ENCODE results near the gene MTAP. TPM values are rescaled to one million over a fixed set of nuclear protein-coding genes. Genes with fewer than 3 reads are reported as not detected.

Gene MTAP
- polyA plus RNA-seq, 1 donor (not counting 4 experiments of a cell fraction or from before 2014, with no cell fraction given): 48.7 TPM

DNA sequence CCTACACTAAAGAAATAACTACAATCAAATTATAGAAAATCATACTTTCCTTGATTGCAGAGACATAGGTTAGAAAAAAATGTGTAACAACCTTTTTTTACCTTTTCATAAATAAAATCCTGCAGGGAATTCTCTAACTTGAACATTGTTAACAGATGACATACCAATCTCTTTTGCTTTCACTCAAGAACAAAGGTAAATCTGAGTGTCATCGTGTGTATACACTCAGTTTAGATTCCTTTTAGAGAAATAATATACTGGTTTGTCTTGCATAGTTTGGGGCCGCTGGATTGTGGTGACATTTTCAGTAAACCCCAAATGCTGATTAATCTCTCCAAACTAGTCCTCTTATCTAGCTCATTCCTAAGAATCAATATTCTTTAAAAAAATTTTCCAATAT is 20.8 kb upstream of the MTAP start:
- H2AFZ ChIP-seq (ENCODE audit: control insufficient read depth, low read length): no peak overlapping the region
- no peak overlapping the region for H3K4me3 ChIP-seq (ENCODE audit: control insufficient read depth in 2 of 3, extremely low read depth in 1 of 3, insufficient read depth in 2 of 3, low read depth in 1 of 3, low read length in 3 of 3)
- no peak overlapping the region for H3K27ac ChIP-seq (ENCODE audit: control insufficient read depth, insufficient read depth, low read length)
- no peaks in the 10 kb centered on the region for H3K36me3 ChIP-seq (ENCODE audit: control insufficient read depth in 2 of 2, extremely low read depth in 1 of 2, insufficient read depth in 2 of 2, low read length in 2 of 2)
- dilution Hi-C loops (cut with MboI; ENCODE audit: extremely low pct_ligation_motif_present, low sequenced_read_pairs): loop anchor here (25.0 kb wide), 1 partner anchor 219 kb away; no protein-coding TSS in a partner anchor
- DNase-seq (ENCODE audit: low read depth, low spot score) (no peak), FAIRE-seq (no peak)
- H3K4me2 ChIP-seq (ENCODE audit: control insufficient read depth, extremely low read depth, insufficient read depth, low read depth, low read length): peak overlapping the region; percentile 43
- no peak overlapping the region for H3K9ac ChIP-seq (ENCODE audit: control insufficient read depth, extremely low read depth, insufficient read depth, low read length)
- no peaks in the 10 kb centered on the region for H3K9me3 ChIP-seq (ENCODE audit: control insufficient read depth, low read depth, low read length)
- no peaks in the 10 kb centered on the region for H3K9me1 ChIP-seq (ENCODE audit: control insufficient read depth, extremely low read depth, insufficient read depth, low read length)
- TF ChIP-seq EZH2 (IDR thresholded peaks at IDR 0.05; ENCODE audit: low read length): no peak
- TF ChIP-seq, protein P1, sequence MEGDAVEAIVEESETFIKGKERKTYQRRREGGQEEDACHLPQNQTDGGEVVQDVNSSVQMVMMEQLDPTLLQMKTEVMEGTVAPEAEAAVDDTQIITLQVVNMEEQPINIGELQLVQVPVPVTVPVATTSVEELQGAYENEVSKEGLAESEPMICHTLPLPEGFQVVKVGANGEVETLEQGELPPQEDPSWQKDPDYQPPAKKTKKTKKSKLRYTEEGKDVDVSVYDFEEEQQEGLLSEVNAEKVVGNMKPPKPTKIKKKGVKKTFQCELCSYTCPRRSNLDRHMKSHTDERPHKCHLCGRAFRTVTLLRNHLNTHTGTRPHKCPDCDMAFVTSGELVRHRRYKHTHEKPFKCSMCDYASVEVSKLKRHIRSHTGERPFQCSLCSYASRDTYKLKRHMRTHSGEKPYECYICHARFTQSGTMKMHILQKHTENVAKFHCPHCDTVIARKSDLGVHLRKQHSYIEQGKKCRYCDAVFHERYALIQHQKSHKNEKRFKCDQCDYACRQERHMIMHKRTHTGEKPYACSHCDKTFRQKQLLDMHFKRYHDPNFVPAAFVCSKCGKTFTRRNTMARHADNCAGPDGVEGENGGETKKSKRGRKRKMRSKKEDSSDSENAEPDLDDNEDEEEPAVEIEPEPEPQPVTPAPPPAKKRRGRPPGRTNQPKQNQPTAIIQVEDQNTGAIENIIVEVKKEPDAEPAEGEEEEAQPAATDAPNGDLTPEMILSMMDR (optimal IDR thresholded peaks at IDR 0.05 in 1 of 3, IDR thresholded peaks at IDR 0.05 in 1 of 3, conservative IDR thresholded peaks at IDR 0.05 in 1 of 3; ENCODE audit: extremely low read depth in 1 of 3, insufficient read depth in 2 of 3, low read length in 3 of 3): no peak
- no peaks in the 10 kb centered on the region for H3K27me3 ChIP-seq (ENCODE audit: control insufficient read depth, extremely low read depth, insufficient read depth, low read length)
- H4K20me1 ChIP-seq (ENCODE audit: control insufficient read depth, extremely low read depth, insufficient read depth, low read length): no peaks in the 10 kb centered on the region
- H3K4me1 ChIP-seq (ENCODE audit: control insufficient read depth, extremely low read depth, insufficient read depth, low read length): peaks cover 32% of the 10 kb centered on the region
- no peaks in the 10 kb centered on the region for H3K79me2 ChIP-seq (ENCODE audit: control insufficient read depth, insufficient read depth, low read length)

DNA sequence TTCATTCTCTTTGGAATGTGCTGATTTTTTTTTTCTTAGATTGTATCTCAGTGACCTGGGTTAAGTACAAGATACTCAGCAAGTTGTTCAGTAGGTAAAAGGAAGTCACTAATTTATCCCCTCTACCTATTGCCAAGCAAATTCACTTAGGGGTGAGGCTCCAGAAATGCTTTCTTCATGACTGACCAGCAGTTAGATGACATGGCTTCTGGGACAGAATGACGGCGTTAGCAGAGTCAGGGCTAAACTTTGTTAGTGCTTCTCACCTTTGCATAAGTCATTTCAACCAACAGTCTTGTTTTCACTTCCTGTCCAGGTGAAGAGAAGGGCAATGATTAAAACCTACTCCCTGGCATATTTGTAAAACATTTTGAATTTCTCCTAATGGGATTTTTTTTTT is 20.2 kb upstream of the MTAP start:
- peak; percentile 80 for FAIRE-seq
- dilution Hi-C loops (cut with MboI; ENCODE audit: extremely low pct_ligation_motif_present, low sequenced_read_pairs): loop anchor here (25.0 kb wide), 1 partner anchor 220 kb away; no protein-coding TSS in a partner anchor
- Histone ChIP-seq H3K36me3 (ENCODE audit: control insufficient read depth in 2 of 2, extremely low read depth in 1 of 2, insufficient read depth in 2 of 2, low read length in 2 of 2) (no peaks in the 10 kb centered on the region), H3K4me1 (ENCODE audit: control insufficient read depth, extremely low read depth, insufficient read depth, low read length) (peaks cover 32% of the 10 kb centered on the region), H4K20me1 (ENCODE audit: control insufficient read depth, extremely low read depth, insufficient read depth, low read length) (no peaks in the 10 kb centered on the region), H3K9ac (ENCODE audit: control insufficient read depth, extremely low read depth, insufficient read depth, low read length) (no peak overlapping the region), H2AFZ (ENCODE audit: control insufficient read depth, low read length) (peak overlapping the region; percentile 72), H3K79me2 (ENCODE audit: control insufficient read depth, insufficient read depth, low read length) (no peaks in the 10 kb centered on the region), H3K9me3 (ENCODE audit: control insufficient read depth, low read depth, low read length) (no peaks in the 10 kb centered on the region), H3K27me3 (ENCODE audit: control insufficient read depth, extremely low read depth, insufficient read depth, low read length) (no peaks in the 10 kb centered on the region), H3K9me1 (ENCODE audit: control insufficient read depth, extremely low read depth, insufficient read depth, low read length) (no peaks in the 10 kb centered on the region), H3K4me2 (ENCODE audit: control insufficient read depth, extremely low read depth, insufficient read depth, low read depth, low read length) (peak overlapping the region; percentile 43), H3K27ac (ENCODE audit: control insufficient read depth, insufficient read depth, low read length) (no peak overlapping the region), H3K4me3 (ENCODE audit: control insufficient read depth in 2 of 3, extremely low read depth in 1 of 3, insufficient read depth in 2 of 3, low read depth in 1 of 3, low read length in 3 of 3) (no peak overlapping the region)
- no peak for DNase-seq (ENCODE audit: low read depth, low spot score)
- TF ChIP-seq, protein P1 (optimal IDR thresholded peaks at IDR 0.05 in 1 of 3, IDR thresholded peaks at IDR 0.05 in 1 of 3, conservative IDR thresholded peaks at IDR 0.05 in 1 of 3; ENCODE audit: extremely low read depth in 1 of 3, insufficient read depth in 2 of 3, low read length in 3 of 3): no peak
- TF ChIP-seq EZH2 (IDR thresholded peaks at IDR 0.05; ENCODE audit: low read length): no peak
